Measurements from ENCODE around the gene DOCK4. TPM values are rescaled to one million over a fixed set of nuclear protein-coding genes. Genes with fewer than 3 reads are reported as not detected.

DOCK4 gene
- total RNA-seq, 1 donor: 31.8 TPM

DNA sequence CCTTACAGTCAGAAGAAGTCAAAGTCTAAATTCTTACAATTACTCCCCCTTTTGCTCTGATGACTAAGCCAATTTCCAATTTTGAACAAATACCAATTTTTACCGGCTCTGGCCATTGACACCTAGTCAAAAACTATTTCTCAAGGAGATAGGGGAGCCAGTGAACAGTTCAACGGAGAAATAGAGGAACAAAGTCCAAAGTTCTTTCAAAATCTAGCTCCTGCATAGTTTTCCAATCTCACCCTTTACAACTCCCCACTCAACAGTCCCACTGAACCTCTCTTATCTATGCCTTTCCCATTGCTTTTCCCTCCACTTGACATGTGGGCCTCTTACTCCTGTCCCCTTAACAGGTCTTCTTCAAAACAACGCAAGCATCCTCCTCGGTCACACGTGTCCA lies 192.9 kb downstream of the DOCK4 start:
- Histone ChIP-seq H3K4me2 (ENCODE audit: insufficient read depth, low read length) (no peak overlapping the region), H4K20me1 (ENCODE audit: insufficient read depth, low read length) (no peaks in the 10 kb centered on the region), H3K9me3 (ENCODE audit: low read depth, low read length) (no peaks in the 10 kb centered on the region), H3K36me3 (ENCODE audit: insufficient read depth, low read length) (no peaks in the 10 kb centered on the region), H3K79me2 (ENCODE audit: insufficient read depth, low read length) (peaks cover 10% of the 10 kb centered on the region), H3K27ac (ENCODE audit: low read depth, low read length) (no peak overlapping the region), H3K4me3 (ENCODE audit: insufficient read depth, low read length) (no peak overlapping the region), H3K4me1 (ENCODE audit: insufficient read depth, low read length) (no peaks in the 10 kb centered on the region), H3K27me3 (ENCODE audit: insufficient read depth, low read length) (no peaks in the 10 kb centered on the region), H2AFZ (ENCODE audit: low read length) (no peak overlapping the region)
- no peak for DNase-seq (ENCODE audit: insufficient read length, low spot score, missing footprints)
- TF ChIP-seq, protein P1, sequence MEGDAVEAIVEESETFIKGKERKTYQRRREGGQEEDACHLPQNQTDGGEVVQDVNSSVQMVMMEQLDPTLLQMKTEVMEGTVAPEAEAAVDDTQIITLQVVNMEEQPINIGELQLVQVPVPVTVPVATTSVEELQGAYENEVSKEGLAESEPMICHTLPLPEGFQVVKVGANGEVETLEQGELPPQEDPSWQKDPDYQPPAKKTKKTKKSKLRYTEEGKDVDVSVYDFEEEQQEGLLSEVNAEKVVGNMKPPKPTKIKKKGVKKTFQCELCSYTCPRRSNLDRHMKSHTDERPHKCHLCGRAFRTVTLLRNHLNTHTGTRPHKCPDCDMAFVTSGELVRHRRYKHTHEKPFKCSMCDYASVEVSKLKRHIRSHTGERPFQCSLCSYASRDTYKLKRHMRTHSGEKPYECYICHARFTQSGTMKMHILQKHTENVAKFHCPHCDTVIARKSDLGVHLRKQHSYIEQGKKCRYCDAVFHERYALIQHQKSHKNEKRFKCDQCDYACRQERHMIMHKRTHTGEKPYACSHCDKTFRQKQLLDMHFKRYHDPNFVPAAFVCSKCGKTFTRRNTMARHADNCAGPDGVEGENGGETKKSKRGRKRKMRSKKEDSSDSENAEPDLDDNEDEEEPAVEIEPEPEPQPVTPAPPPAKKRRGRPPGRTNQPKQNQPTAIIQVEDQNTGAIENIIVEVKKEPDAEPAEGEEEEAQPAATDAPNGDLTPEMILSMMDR (IDR thresholded peaks at IDR 0.05; ENCODE audit: extremely low read depth, low read depth, low read length): no peak

DNA sequence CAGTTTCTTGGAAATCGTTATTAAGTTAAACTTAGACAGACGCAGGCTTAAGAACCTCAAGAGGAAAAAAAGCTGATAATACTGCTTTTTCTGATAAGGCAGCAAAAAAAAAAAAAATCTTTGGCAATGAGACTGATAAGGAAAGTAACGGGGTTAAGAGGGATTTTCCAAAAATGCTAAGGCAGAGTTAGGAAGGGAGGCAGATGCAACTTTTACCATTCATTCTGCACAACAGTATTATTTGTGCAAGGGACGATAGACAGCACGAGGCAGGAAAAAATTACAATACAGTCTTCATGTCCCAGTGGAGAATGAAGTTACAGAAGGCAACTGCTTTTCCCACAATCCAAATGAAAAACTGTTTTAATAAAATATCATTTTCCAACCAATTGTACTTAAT lies 194.0 kb downstream of the DOCK4 start:
- H3K4me1 ChIP-seq (ENCODE audit: insufficient read depth, low read length): no peaks in the 10 kb centered on the region
- H3K27ac ChIP-seq (ENCODE audit: low read depth, low read length): no peak overlapping the region
- no peaks in the 10 kb centered on the region for H3K27me3 ChIP-seq (ENCODE audit: insufficient read depth, low read length)
- TF ChIP-seq, protein P1 (IDR thresholded peaks at IDR 0.05; ENCODE audit: extremely low read depth, low read depth, low read length): no peak
- DNase-seq (ENCODE audit: insufficient read length, low spot score, missing footprints): no peak
- H3K36me3 ChIP-seq (ENCODE audit: insufficient read depth, low read length): no peaks in the 10 kb centered on the region
- peaks cover 6% of the 10 kb centered on the region for H3K79me2 ChIP-seq (ENCODE audit: insufficient read depth, low read length)
- no peaks in the 10 kb centered on the region for H3K9me3 ChIP-seq (ENCODE audit: low read depth, low read length)
- no peaks in the 10 kb centered on the region for H4K20me1 ChIP-seq (ENCODE audit: insufficient read depth, low read length)
- no peak overlapping the region for H2AFZ ChIP-seq (ENCODE audit: low read length)
- no peak overlapping the region for H3K4me2 ChIP-seq (ENCODE audit: insufficient read depth, low read length)
- no peak overlapping the region for H3K4me3 ChIP-seq (ENCODE audit: insufficient read depth, low read length)

DNA sequence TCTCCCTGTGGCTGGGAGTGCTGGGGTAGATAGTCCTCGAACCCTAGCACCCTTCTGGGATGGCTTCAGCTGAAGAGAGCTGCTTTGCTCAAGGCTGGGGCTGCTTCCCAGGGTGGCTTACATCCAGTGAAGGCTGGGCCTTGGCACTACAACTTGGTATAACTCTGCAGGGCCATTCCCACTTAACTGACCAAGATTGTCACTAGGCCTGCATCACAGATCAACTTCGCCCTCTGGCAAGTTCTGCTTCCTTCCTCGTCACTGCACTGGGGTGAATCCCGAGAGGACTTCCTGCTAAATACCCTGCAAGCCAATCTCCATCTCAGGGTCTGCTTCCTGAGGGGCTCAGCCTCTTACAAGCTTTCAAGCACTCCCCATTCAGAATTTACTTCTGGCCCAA lies 195.2 kb downstream of the DOCK4 start:
- H3K4me2 ChIP-seq (ENCODE audit: insufficient read depth, low read length): no peak overlapping the region
- TF ChIP-seq, protein P1 (IDR thresholded peaks at IDR 0.05; ENCODE audit: extremely low read depth, low read depth, low read length): no peak
- H3K4me1 ChIP-seq (ENCODE audit: insufficient read depth, low read length): no peaks in the 10 kb centered on the region
- no peak for DNase-seq (ENCODE audit: insufficient read length, low spot score, missing footprints)
- H2AFZ ChIP-seq (ENCODE audit: low read length): no peak overlapping the region
- H3K27me3 ChIP-seq (ENCODE audit: insufficient read depth, low read length): no peaks in the 10 kb centered on the region
- H3K79me2 ChIP-seq (ENCODE audit: insufficient read depth, low read length): peaks cover 6% of the 10 kb centered on the region
- H3K27ac ChIP-seq (ENCODE audit: low read depth, low read length): no peak overlapping the region
- no peak overlapping the region for H3K4me3 ChIP-seq (ENCODE audit: insufficient read depth, low read length)
- H3K9me3 ChIP-seq (ENCODE audit: low read depth, low read length): no peaks in the 10 kb centered on the region
- no peaks in the 10 kb centered on the region for H4K20me1 ChIP-seq (ENCODE audit: insufficient read depth, low read length)
- H3K36me3 ChIP-seq (ENCODE audit: insufficient read depth, low read length): no peaks in the 10 kb centered on the region

DNA sequence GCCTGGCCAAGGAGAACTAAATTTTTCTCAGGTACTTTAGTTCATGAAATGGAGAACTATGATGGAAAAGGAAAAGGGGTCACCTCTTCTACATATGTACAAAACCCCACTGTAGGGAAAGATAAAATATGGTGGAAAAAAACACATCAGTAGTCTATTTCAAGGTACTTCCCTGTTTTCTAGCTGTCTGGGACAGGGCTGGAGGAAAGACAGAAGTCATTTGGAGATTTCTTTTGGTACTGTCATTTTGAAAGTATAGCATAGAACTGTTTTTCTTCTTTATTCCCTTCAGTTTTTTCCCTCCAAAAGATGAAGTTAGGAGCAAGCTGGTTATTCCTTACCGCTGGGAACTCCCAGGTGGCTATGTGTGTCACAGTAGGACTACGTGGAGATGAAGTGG lies 196.1 kb downstream of the DOCK4 start:
- TF ChIP-seq, protein P1 (IDR thresholded peaks at IDR 0.05; ENCODE audit: extremely low read depth, low read depth, low read length): no peak
- Histone ChIP-seq H3K36me3 (ENCODE audit: insufficient read depth, low read length) (no peaks in the 10 kb centered on the region), H3K4me2 (ENCODE audit: insufficient read depth, low read length) (no peak overlapping the region), H3K27ac (ENCODE audit: low read depth, low read length) (no peak overlapping the region), H2AFZ (ENCODE audit: low read length) (no peak overlapping the region), H3K9me3 (ENCODE audit: low read depth, low read length) (no peaks in the 10 kb centered on the region), H3K4me3 (ENCODE audit: insufficient read depth, low read length) (no peak overlapping the region), H3K27me3 (ENCODE audit: insufficient read depth, low read length) (no peaks in the 10 kb centered on the region), H4K20me1 (ENCODE audit: insufficient read depth, low read length) (no peaks in the 10 kb centered on the region), H3K79me2 (ENCODE audit: insufficient read depth, low read length) (peaks cover 5% of the 10 kb centered on the region), H3K4me1 (ENCODE audit: insufficient read depth, low read length) (no peaks in the 10 kb centered on the region)
- DNase-seq (ENCODE audit: insufficient read length, low spot score, missing footprints): no peak
